OCI-LY1 (cell line): ENCODE data around the gene SLC39A11.

Source experiments
- CTCF ChIP-seq: fragments of 200-600 bp; sonication (generic), shearing (Covaris generic); IDR thresholded peaks from 2 replicates; pipeline ENCODE4 v1.5.1; 2017; ENCODE audit warnings: mild to moderate bottlenecking, antibody characterized with exemption, low read length, moderate library complexity, mixed read lengths
- EZH2 ChIP-seq: fragments of 200-600 bp; sonication (generic), shearing (Covaris generic); IDR thresholded peaks from 2 replicates; pipeline ENCODE4 v1.8.0; 2017; ENCODE audit warnings: borderline replicate concordance, mixed run types, mild to moderate bottlenecking, antibody characterized with exemption, low read length, moderate library complexity, mixed read lengths

- TF ChIP-seq CTCF (no peak), EZH2 (no peak)
These were observed 279.7 kb downstream of the SLC39A11 start for GRCh38 chr17:72812823-72813222.
